A549 (cell line): Measurements from ENCODE around the gene TMEM97. TPM values are rescaled to one million over a fixed set of nuclear protein-coding genes. Genes with fewer than 3 reads are reported as not detected.

Experiments
- ATAC-seq, 2 experiments: fragments of 200-7000 bp in 1 of 2; fragments of >200 bp in 1 of 2; cut with Nextera tagmentation in 1 of 2; cut with Tn5 transposase in 1 of 2; 3 replicates each; pipeline versions ENCODE4 v1.8.0 to v1.9.1; 2018 to 2020; ENCODE audit warnings: mild to moderate bottlenecking in 1 of 2, moderate library complexity in 1 of 2
- CTCF ChIA-PET: fragments of 300-600 bp; sonication (Branson Sonifier 250); formaldehyde crosslinking; extraction: SDS; loops from one replicate; lab custom pipeline; 2021; ENCODE audit warnings: antibody characterized with exemption, inconsistent platforms; lab: Yijun Ruan, JAX
- POLR2A ChIA-PET: fragments of 350-600 bp; formaldehyde crosslinking; extraction: SDS; loops from one replicate; lab custom pipeline; 2021; ENCODE audit warnings: antibody characterized with exemption, inconsistent platforms; lab: Yijun Ruan, JAX
- DNase-seq, 2 experiments: peaks; one replicate each; pipeline versions ENCODE4 v3.0.0 to v3.0.0-alpha.2; 2011 to 2016; ENCODE audit warnings: low read depth in 1 of 2, low spot score in 1 of 2
- FAIRE-seq: peaks from 2 replicates; lab custom pipeline; 2011; peaks lifted over from hg19 to GRCh38; lab: Jason Lieb, UNC
- H3K27ac ChIP-seq, 2 experiments: fragments of >200 bp; sonication (Bioruptor Twin); formaldehyde crosslinking; 3 replicates each; pipeline ENCODE4 v1.5.1; 2016 to 2017
- H3K4me1 ChIP-seq: fragments of >200 bp; sonication (Bioruptor Twin); formaldehyde crosslinking; 3 replicates; pipeline ENCODE4 v1.6.1; 2016
- H3K4me2 ChIP-seq: fragments of >200 bp; sonication (Bioruptor Twin); formaldehyde crosslinking; 3 replicates; pipeline ENCODE4 v1.6.1; 2016
- H3K4me3 ChIP-seq: fragments of >200 bp; sonication (Bioruptor Twin); formaldehyde crosslinking; 3 replicates; pipeline ENCODE4 v1.5.1; 2016
- H3K9me3 ChIP-seq: fragments of >200 bp; sonication (Bioruptor Twin); formaldehyde crosslinking; 3 replicates; pipeline ENCODE4 v1.6.1; 2016
- BHLHE40 ChIP-seq: IDR thresholded peaks from 2 replicates; pipeline ENCODE4 v1.6.1; 2012; ENCODE audit warnings: low read depth, low read length, inconsistent platforms
- CBX2 ChIP-seq: fragments of 200-600 bp; sonication (generic); IDR thresholded peaks from 2 replicates; pipeline ENCODE4 v1.6.1; 2016; ENCODE audit warnings: low read depth, mild to moderate bottlenecking, borderline replicate concordance
- CBX8 ChIP-seq: fragments of 200-600 bp; sonication (generic); IDR thresholded peaks from 2 replicates; pipeline ENCODE4 v1.6.1; 2016
- CHD2 ChIP-seq: fragments of 150-350 bp; IDR thresholded peaks from 2 replicates; pipeline ENCODE4 v1.6.1; 2014; ENCODE audit warnings: low read length; ENCODE audit not compliant: partially characterized antibody
- CHD4 ChIP-seq: fragments of 200-600 bp; sonication (generic); IDR thresholded peaks from 2 replicates; pipeline ENCODE4 v1.6.1; 2016; ENCODE audit warnings: antibody characterized with exemption, mild to moderate bottlenecking, borderline replicate concordance
- CTCF ChIP-seq: fragments of >200 bp; sonication (Bioruptor Twin); formaldehyde crosslinking; IDR thresholded peaks from 3 replicates; pipeline ENCODE4 v1.5.1; 2016
- EHF ChIP-seq: fragments of 250-450 bp; sonication (Bioruptor Pico); IDR thresholded peaks from 2 replicates; pipeline ENCODE4 v1.5.0; 2020; ENCODE audit warnings: mild to moderate bottlenecking
- EP300 ChIP-seq, 2 experiments: fragments of >200 bp; sonication (Bioruptor Twin); formaldehyde crosslinking; IDR thresholded peaks; 2 replicates in 1 of 2; 3 replicates in 1 of 2; pipeline ENCODE4 v1.6.1; 2016 to 2017
- FOSB ChIP-seq: fragments of 250-450 bp; sonication (Bioruptor Pico); IDR thresholded peaks from 2 replicates; pipeline ENCODE4 v1.5.0; 2020; ENCODE audit warnings: mild to moderate bottlenecking, moderate library complexity
- FOXS1 ChIP-seq: fragments of 250-450 bp; sonication (Bioruptor Pico); IDR thresholded peaks from 2 replicates; pipeline ENCODE4 v1.5.0; 2020; ENCODE audit warnings: mild to moderate bottlenecking, moderate library complexity
- HOXA7 ChIP-seq: fragments of 250-450 bp; sonication (Bioruptor Pico); IDR thresholded peaks from 2 replicates; pipeline ENCODE4 v1.5.0; 2020; ENCODE audit warnings: mild to moderate bottlenecking, moderate library complexity
- KDM1A ChIP-seq: fragments of 200-600 bp; sonication (generic); IDR thresholded peaks from 2 replicates; pipeline ENCODE4 v1.6.1; 2016; ENCODE audit warnings: low read depth, mild to moderate bottlenecking
- KDM5A ChIP-seq: fragments of 200-600 bp; sonication (generic); IDR thresholded peaks from 2 replicates; pipeline ENCODE4 v1.6.1; 2016; ENCODE audit warnings: antibody characterized with exemption, mild to moderate bottlenecking
- MAFK ChIP-seq: fragments of 450-650 bp; IDR thresholded peaks from 2 replicates; pipeline ENCODE4 v1.6.1; 2014; ENCODE audit not compliant: partially characterized antibody
- MAZ ChIP-seq: fragments of 150-350 bp; IDR thresholded peaks from 2 replicates; pipeline ENCODE4 v1.6.1; 2014; ENCODE audit warnings: antibody characterized with exemption, low read depth, low read length, borderline replicate concordance
- MYC ChIP-seq: IDR thresholded peaks from 2 replicates; pipeline ENCODE4 v1.6.1; 2012; ENCODE audit warnings: mild to moderate bottlenecking, inconsistent platforms, low read length, improper control_type of control experiment, borderline replicate concordance
- NPAS2 ChIP-seq: fragments of 250-450 bp; sonication (Bioruptor Pico); IDR thresholded peaks from 2 replicates; pipeline ENCODE4 v1.8.0; 2022; ENCODE audit warnings: mild to moderate bottlenecking, moderate library complexity, borderline replicate concordance
- POLR2A ChIP-seq: IDR thresholded peaks from 2 replicates; pipeline ENCODE4 v1.6.1; 2012; ENCODE audit warnings: mild to moderate bottlenecking, low read length
- RARB ChIP-seq: fragments of 250-450 bp; sonication (Bioruptor Pico); IDR thresholded peaks from 2 replicates; pipeline ENCODE4 v1.8.0; 2021; ENCODE audit warnings: mild to moderate bottlenecking, moderate library complexity
- RFX5 ChIP-seq: fragments of 450-650 bp; IDR thresholded peaks from 2 replicates; pipeline ENCODE4 v1.7.1; 2014; ENCODE audit warnings: antibody characterized with exemption, mild to moderate bottlenecking, moderate library complexity
- RNF2 ChIP-seq: fragments of 200-600 bp; sonication (generic); IDR thresholded peaks from 2 replicates; pipeline ENCODE4 v1.6.1; 2016; ENCODE audit warnings: low read depth, mild to moderate bottlenecking, antibody characterized with exemption, moderate library complexity, borderline replicate concordance
- TFCP2L1 ChIP-seq: fragments of 250-450 bp; sonication (Bioruptor Pico); IDR thresholded peaks from 2 replicates; pipeline ENCODE4 v1.5.0; 2021; ENCODE audit warnings: mild to moderate bottlenecking
- ZC3H11A ChIP-seq: fragments of 450-650 bp; IDR thresholded peaks from 2 replicates; pipeline ENCODE4 v1.6.1; 2014; ENCODE audit warnings: antibody characterized with exemption, mild to moderate bottlenecking
- ZNF302 ChIP-seq: fragments of 250-450 bp; sonication (Bioruptor Pico); IDR thresholded peaks from 2 replicates; pipeline ENCODE4 v1.9.0; 2021; ENCODE audit warnings: inconsistent platforms, mild to moderate bottlenecking, moderate library complexity
- WGBS: methylation state at CpG from one replicate; pipeline ENCODE4 v1.1.6; 2017; ENCODE audit errors: missing lambda C conversion rate; 5-methylcytosine and 5-hydroxymethylcytosine counted together
- polyA plus RNA-seq, 4 experiments: library from polyadenylated mRNA; depleted of rRNA in 3 of 4; stranded (reverse); fragments of >200 nt; fragmentation: RNase III in 1 of 4; extraction: RNeasy Plus Mini Kit Qiagen cat#74134 plus additional on column Dnase treatment in 1 of 4; gene quantifications; 2 replicates in 3 of 4; 3 replicates in 1 of 4; pipeline ENCODE4 v1.2.3, GENCODE V29; 2011 to 2017
- TF ChIP-seq, protein P1 (sequence below): fragments of >200 bp; sonication (Bioruptor Twin); formaldehyde crosslinking; IDR thresholded peaks from 3 replicates; pipeline ENCODE4 v1.6.1; 2016
- TF ChIP-seq, protein P2 (sequence below): fragments of 150-350 bp; IDR thresholded peaks from 2 replicates; pipeline ENCODE4 v1.6.1; 2014; ENCODE audit warnings: low read depth, mild to moderate bottlenecking, low read length

TMEM97 gene
- polyA plus RNA-seq, 2 of the 4 experiments (the other 2 are of a cell fraction) = 75.6 to 90.9 TPM

DNA sequence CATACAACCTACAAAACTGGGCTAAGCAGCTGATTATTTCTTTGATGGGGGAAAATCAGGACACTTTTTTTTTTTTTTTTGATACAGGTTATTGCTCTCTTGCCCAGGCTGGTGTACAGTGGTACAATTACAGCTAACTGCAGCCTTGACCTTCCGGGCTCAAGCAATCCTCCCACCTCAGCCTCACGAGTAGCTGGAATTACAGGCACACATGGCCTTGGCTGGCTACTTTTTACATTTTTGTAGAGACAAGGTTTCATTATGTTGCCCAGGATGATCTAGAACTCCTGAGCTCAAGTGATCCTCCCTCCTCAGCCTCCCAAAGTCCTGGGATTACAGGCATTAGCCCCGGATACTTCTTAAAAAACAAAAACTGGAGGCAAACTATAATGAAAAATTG, 20.6 kb upstream of the TMEM97 start:
- no peak overlapping the region for H3K4me2 ChIP-seq
- H3K9me3 ChIP-seq = no peaks in the 10 kb centered on the region
- WGBS = 73% methylated on average over 3 of the region's 3 CpGs
- ChIA-PET POLR2A (no interaction called here), CTCF (interaction anchor here (0.6 to 1.8 kb wide), 8 partner anchors 12 to 131 kb away, joined by 3 to 5 read pairs (median 3); partner anchors contain the start of gene TNFAIP1)
- no peak overlapping the region for H3K27ac ChIP-seq
- TF ChIP-seq CBX2 (no peak), EP300 (IDR thresholded peaks at IDR 0.05) (no peak), RNF2 (no peak), POLR2A (no peak), KDM5A (no peak), RFX5 (no peak), ZC3H11A (no peak), MYC (no peak), CHD2 (no peak), FOXS1 (CRISPR knock-in tag) (no peak), CTCF (no peak), MAZ (no peak), ZNF302 (CRISPR knock-in tag) (no peak), RARB (no peak)
- TF ChIP-seq, protein P1, sequence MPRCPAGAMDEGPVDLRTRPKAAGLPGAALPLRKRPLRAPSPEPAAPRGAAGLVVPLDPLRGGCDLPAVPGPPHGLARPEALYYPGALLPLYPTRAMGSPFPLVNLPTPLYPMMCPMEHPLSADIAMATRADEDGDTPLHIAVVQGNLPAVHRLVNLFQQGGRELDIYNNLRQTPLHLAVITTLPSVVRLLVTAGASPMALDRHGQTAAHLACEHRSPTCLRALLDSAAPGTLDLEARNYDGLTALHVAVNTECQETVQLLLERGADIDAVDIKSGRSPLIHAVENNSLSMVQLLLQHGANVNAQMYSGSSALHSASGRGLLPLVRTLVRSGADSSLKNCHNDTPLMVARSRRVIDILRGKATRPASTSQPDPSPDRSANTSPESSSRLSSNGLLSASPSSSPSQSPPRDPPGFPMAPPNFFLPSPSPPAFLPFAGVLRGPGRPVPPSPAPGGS = no peak
- TF ChIP-seq, protein P2, sequence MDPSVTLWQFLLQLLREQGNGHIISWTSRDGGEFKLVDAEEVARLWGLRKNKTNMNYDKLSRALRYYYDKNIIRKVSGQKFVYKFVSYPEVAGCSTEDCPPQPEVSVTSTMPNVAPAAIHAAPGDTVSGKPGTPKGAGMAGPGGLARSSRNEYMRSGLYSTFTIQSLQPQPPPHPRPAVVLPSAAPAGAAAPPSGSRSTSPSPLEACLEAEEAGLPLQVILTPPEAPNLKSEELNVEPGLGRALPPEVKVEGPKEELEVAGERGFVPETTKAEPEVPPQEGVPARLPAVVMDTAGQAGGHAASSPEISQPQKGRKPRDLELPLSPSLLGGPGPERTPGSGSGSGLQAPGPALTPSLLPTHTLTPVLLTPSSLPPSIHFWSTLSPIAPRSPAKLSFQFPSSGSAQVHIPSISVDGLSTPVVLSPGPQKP = no peak
- DNase-seq (no peak), FAIRE-seq (no peak), ATAC-seq (no peak)
- no peak overlapping the region for H3K4me3 ChIP-seq
- H3K4me1 ChIP-seq = no peaks in the 10 kb centered on the region

- H3K27ac ChIP-seq = no peak overlapping the region
- WGBS = 94% methylated on average over 13 of the region's 38 CpGs
- no peak for ATAC-seq
- CTCF ChIA-PET = interaction anchor here (0.9 to 1.0 kb wide), 2 partner anchors 23 to 55 kb away, joined by 3 read pairs; no protein-coding TSS in a partner anchor
- peaks cover 1% of the 10 kb centered on the region; the same call in 2 of the 3 replicates for H3K4me1 ChIP-seq
- no peak overlapping the region for H3K4me3 ChIP-seq
- DNase-seq = no peak
- TF ChIP-seq HOXA7 = no peak
- no peak for TF ChIP-seq FOXS1 (CRISPR knock-in tag)
- TF ChIP-seq RARB = no peak
- TF ChIP-seq EHF (CRISPR knock-in tag) = no peak
- no peak for TF ChIP-seq RFX5
- TF ChIP-seq MAFK = no peak
- TF ChIP-seq KDM1A = no peak
- no peak for TF ChIP-seq NPAS2 (CRISPR knock-in tag)
- TF ChIP-seq BHLHE40 = no peak
- no peak for TF ChIP-seq CHD4
- TF ChIP-seq, protein P2 = no peak
- no peak for TF ChIP-seq TFCP2L1 (CRISPR knock-in tag)
- TF ChIP-seq FOSB (CRISPR knock-in tag) = no peak
- no peak for TF ChIP-seq CBX8
- FAIRE-seq = no peak
- no peak overlapping the region for H3K4me2 ChIP-seq
- H3K9me3 ChIP-seq = no peaks in the 10 kb centered on the region
- POLR2A ChIA-PET = no interaction called here
Measured at GRCh38 chr17:28306954-28307401, 12.0 kb upstream of the TMEM97 start.
